NCI-H146 treated with DMSO at 0.1 percent for 48 hours (cell line): ENCODE measurements around the gene MARCO.

Experiments
- DNase-seq: peaks from one replicate; lab custom pipeline; 2025; ENCODE audit not compliant: unreplicated experiment; lab: John Stamatoyannopoulos, UW

The MARCO gene

GRCh38 chr2:118973542-118973951, 31.6 kb downstream of the MARCO start:
- DNase-seq: no peak

DNA sequence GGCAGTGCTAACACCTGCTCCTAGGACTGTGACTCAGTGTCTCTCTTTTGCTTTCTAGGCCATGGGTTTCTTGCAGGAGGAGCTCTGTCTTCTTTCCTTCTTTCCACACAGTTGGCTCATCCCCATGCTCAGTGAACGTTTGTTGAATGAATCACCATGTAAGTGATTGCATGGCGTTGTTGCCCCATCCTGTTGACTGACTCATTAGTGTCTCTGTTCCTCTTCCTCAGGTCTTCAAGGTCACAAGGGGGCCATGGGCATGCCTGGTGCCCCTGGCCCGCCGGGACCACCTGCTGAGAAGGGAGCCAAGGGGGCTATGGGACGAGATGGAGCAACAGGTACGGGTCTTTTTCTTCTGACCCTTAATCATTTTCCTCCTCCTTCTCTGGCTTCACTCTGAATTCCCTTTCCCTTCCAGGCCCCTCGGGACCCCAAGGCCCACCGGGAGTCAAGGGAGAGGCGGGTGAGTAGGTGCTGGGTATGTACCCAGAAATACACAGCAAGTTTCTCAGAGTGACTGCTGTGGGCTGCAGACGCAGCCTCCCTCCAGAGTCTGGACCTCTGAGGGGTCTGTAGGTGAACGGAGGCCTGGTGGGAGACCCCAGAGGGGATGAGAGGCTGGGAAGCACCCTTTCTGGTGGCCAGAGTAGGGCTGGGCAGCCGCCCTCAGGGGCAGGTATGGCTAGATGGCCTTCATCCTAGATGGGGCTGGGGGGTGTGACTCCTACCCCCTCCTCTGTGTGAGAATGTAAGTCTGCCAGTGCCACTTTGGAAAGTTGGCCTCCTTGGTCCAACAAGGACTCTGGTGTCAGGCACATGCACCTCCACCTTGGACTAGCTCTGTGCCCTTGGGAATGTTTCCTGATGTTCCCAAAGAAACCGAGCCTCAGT, 32.4 kb downstream of the MARCO start:
- DNase-seq: no peak

DNA sequence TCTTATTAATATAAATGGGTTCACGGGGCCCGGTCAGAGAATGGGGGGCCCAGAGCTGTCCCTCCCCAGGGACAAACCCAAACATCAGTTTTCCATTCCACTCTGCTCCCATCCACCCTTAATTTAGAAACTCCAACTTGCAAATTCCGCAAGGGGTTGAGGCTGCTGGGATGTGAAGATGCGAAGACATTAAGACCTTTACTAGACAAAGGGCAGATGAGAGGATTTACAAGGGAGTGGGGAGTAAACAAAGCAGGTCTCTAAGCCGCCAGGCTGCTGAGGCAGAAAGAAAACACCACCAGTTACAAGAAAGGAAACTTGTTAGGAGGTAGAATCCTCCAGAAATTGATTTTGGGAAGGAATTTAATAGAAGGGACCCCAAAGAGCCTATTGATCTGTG, 33.1 kb downstream of the MARCO start:
- no peak for DNase-seq

DNA sequence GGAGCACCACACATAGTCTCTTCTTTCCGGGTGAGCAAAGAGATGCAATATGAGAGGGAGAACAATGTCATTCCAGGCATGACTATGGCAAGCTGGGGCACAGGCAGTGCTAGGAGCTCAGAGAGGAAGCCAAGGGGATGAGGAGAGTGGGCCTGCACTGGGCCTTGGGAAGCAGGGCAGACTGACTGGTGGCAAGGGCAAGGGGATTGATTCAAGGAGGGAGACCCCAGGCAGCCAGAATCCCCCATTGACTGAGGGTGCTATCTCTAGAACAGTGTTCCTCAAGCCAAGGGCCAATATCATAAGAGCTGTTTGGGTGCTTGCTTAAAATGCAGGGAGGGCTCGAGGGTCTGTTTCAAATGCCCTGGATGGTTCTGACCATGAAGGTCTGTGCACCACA, 36.1 kb downstream of the MARCO start:
- DNase-seq: no peak

DNA sequence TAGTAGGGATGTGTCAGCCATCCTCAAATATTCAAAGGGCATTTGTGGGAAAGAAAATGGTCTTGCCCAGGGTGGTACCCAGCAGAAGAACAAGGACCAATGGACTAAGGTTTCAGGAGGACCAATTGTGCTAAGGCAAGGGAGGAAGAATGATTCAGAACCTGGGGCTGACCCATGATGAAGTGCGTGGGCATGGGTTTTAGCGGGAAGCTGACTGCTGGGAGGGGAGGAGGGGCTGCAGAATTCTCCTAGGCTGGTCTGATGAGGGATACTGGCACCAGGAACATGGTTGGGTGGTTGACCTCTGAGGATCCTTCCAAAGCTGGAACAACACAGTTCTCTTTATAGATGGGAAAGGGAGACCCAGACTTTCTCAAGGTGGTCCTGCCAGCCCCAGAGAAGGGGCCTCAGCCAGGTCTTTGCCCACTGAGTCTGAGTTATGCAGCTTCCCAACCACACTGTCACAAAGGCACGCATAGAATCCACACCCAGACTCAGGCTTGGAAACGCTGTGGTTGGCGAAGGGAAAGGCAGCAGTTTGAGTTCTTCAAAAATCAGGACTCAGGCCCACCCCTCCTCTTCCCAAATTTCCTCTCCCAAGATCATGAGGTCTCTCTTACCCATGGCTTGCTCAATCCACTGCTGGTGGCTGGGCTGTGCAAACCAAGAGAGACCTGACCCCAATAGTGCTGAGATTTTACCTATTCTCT, 37.3 kb downstream of the MARCO start:
- no peak for DNase-seq

GRCh38 chr2:118980022-118980421, 38.0 kb downstream of the MARCO start:
- no peak for DNase-seq

DNA sequence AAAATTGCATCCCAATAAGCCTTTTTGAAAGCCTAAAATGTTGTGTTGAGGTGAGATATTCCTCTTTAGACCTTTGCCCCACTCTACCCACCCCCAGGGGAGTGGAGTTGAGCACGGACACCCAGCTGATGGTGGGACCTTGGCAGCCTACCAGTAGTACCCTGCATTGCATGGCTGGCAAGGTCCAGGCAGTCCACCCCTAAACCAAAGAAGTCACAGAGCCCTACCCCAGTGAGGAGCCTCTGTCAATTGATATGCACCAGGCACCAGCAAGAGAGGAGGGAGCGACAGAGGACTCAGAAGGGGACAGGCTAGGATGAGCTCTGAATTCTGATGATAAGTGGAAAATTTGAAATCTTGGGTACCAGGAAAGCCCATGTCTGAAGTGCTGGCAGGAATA, 38.6 kb downstream of the MARCO start:
- DNase-seq: no peak

DNA sequence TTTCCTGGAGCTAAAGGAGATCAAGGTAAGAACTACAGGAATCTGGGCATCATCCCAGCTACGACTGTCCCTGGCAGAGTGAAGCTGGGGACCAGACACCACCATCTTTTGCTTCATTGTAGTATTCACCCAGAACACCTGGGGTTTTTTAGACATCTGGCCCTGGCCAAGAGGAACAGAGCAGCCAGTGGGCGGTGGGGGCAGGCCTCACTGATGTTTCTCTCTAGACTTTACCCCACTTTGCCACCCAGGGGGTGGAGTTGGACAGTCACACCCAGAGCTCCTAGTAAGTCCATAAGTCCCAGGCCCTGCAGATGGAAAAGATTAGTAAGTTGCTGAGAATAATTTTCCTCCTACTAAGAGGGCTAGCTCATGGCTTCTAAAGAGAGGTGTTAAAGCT, 39.6 kb downstream of the MARCO start:
- DNase-seq: no peak

DNA sequence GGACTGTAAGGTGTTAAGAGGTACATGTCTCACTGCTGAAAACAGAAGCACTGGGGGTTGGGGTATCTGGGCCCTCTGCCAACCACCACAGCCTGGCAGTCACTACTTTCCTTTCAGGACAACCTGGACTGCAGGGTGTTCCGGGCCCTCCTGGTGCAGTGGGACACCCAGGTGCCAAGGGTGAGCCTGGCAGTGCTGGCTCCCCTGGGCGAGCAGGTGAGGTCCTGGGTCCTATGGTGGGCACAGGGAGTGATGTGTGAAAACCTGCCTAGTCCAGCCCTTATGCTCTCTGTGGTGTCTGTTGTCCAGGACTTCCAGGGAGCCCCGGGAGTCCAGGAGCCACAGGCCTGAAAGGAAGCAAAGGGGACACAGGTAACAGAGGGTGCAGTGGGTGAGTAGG, 40.0 kb downstream of the MARCO start:
- no peak for DNase-seq

GRCh38 chr2:118983133-118983532, 41.1 kb downstream of the MARCO start:
- no peak for DNase-seq

DNA sequence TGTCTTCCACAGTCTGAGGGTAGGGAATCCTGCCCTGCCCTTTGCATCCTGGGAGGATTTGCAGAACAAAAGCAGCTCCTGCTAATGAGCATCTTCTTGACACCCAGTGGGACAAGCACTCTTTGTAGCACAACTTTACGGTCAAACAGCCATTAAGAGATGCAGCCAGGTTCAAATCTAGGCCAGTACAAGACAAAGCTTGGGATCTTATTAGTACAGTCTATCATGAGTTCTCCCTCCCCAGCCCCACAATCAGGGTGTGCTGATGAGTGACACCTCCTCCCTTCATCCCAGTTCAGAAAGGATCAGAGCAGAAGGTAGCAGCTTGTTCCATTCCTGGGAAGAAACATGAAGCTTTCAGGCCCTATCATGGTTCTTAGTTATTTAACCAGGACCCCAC, 41.9 kb downstream of the MARCO start:
- no peak for DNase-seq

GRCh38 chr2:118986738-118987137, 44.7 kb downstream of the MARCO start:
- DNase-seq: no peak

DNA sequence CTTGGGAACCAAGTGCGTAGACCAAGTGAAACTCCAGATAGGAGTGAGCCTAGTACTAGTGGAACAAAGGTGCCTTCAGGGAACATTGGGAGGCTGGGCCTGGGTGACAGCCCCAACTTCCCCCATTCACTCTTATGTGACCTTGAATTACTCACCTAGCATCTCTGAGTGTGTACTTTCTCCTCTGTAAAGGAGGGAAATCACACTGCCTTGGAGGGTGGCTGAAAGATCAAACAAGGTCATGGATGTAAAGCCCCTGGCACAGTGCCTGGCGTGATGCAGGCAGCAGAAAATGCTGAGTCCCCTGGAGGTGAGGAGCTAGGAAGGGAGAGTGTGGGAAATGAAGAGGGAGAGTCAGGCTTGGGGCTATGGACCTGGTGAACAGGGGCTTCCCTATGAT, 45.9 kb downstream of the MARCO start:
- no peak for DNase-seq

- no peak for DNase-seq
Measured at GRCh38 chr2:118988706-118989105, 46.7 kb downstream of the MARCO start.

GRCh38 chr2:118989481-118989880, 47.5 kb downstream of the MARCO start:
- DNase-seq: no peak

DNA sequence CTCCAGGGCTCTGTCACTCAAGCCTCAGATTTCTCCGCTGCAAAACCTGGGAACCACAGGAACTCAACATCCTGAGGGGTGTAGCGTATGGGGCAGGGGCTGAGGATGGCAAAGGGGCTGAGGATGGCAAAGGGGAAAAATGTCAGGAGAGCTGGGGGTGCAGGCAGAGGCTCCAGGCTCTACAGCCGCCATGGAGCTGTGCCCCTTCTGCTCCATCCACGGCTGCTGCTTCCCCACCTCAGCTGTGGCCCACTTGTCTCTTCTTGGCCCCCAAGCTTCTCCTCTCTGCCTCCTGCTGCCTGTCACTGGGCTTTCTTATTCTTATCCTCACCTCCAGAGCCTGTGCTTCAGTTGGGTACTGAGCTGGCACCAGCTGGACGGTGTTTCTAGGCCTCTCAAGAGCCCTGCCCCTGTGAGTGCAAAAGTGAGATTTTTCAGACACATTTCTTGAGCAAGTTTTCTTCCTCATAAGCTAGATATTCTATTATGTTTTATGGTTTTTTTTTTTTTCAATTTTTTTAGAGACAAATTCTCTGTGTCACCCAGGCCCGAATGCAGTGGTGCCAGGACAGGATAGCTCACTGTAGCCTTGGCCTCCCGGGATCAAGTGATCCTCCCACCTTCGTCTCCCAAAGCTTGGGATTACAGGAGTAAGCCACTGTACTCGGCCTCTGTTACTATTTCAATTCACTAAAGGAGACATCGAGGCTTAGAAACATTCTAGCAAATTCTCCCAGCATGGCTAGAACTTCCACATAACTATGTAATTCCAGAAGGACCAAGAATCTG, 49.0 kb downstream of the MARCO start:
- no peak for DNase-seq

DNA sequence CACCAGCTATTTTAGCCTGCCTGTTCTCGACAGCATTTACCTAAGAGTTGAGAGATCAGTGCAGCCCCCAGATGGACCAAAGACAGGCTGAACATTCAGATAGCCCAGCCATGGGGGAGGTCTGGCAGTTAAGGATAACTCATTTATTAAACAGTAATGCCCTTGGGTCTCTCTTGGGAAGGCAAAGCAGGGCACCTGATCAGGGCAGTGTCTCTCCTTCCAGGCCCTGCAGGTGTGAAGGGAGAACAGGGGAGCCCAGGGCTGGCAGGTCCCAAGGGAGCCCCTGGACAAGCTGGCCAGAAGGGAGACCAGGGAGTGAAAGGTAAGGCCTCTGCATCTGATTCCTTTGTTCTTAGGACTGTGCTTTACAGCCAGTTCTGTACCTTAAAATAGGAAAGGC, 49.6 kb downstream of the MARCO start:
- no peak for DNase-seq

- DNase-seq: no peak
Measured at GRCh38 chr2:118992740-118993391, 50.9 kb downstream of the MARCO start.

- DNase-seq: no peak
Measured at GRCh38 chr2:118993392-118993752, 51.4 kb downstream of the MARCO start.

DNA sequence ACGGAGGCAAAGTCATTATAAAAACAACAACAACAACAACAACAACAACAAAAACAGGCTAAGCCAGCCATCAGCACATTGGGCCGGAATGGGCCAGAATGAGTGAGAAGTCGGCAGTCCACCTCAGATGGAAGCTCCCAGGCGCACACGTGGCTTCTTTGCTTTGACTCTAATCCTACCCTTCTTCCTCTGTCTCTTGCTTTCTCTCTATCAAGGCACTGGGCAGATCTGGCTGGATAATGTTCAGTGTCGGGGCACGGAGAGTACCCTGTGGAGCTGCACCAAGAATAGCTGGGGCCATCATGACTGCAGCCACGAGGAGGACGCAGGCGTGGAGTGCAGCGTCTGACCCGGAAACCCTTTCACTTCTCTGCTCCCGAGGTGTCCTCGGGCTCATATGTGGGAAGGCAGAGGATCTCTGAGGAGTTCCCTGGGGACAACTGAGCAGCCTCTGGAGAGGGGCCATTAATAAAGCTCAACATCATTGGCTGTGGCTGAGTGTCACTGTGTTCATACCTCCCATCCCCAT, 52.2 kb downstream of the MARCO start:
- no peak for DNase-seq

DNA sequence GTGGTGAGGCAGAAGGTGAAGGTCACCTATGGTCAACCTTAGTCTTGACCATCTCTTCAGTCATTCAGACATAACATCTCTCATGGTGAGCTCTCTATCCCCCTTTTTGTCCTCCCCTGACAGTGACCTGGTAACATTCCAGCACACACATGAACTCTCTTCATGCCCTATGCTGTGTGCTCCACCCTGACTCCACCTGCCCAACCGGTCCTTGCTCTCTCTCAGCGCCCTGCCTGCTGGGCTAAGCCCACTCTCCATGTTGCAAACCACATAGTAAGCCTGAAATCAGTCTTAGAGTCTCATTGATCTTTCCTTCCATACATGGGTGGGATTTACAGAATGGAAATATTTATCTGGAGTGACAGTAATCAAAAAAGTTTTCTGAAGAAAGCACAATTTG, 52.8 kb downstream of the MARCO start:
- DNase-seq: no peak
